ENCODE results near the gene SPIC.

Gene SPIC
- long read RNA-seq, result 0 reads

GRCh38 chr12:101474711-101475386 is at the start of gene SPIC:
SPIC (plus strand) TSS chr12:101475336; CDS start chr12:101476905, 1,569 bp downstream.
- Histone ChIP-seq H3K4me3 (replicated peaks; ENCODE audit: insufficient read depth, low read length) (no peak within 1 kb of the TSS), H3K27ac (replicated peaks) (no peak within 1 kb of the TSS), H3K27me3 (ENCODE audit: insufficient read depth, poor library complexity, severe bottlenecking) (no peaks in the 10 kb centered on the region)
- no peak for TF ChIP-seq CTCF (IDR thresholded peaks at IDR 0.05; ENCODE audit: insufficient read depth, low read length)
- no peak for TF ChIP-seq REST (IDR thresholded peaks at IDR 0.05; ENCODE audit: insufficient replicate concordance, low read depth)
- no peak for TF ChIP-seq SPI1 (IDR thresholded peaks at IDR 0.05; ENCODE audit: borderline replicate concordance, low read depth)
- TF ChIP-seq POLR2AphosphoS5 (IDR thresholded peaks at IDR 0.05; ENCODE audit: low read depth), result no peak
- TF ChIP-seq GABPA (IDR thresholded peaks at IDR 0.05; ENCODE audit: low read depth), result no peak
- DNase-seq (ENCODE audit: low read depth in 1 of 2, low spot score in 1 of 2), result no peak

- peak in 1 of 2 experiments; percentile 7 for DNase-seq (ENCODE audit: low read depth in 1 of 2, low spot score in 1 of 2)
- H3K27me3 ChIP-seq (ENCODE audit: insufficient read depth, poor library complexity, severe bottlenecking), result no peaks in the 10 kb centered on the region
Measured at GRCh38 chr12:101430456-101430855, 44.7 kb upstream of the SPIC start.

More at GRCh38 chr12:101430456-101430855, 44.7 kb upstream of the SPIC start:
- Histone ChIP-seq H3K4me3 (replicated peaks; ENCODE audit: insufficient read depth, low read length) (no peak overlapping the region), H3K27ac (replicated peaks) (no peak overlapping the region)
- TF ChIP-seq POLR2AphosphoS5 (IDR thresholded peaks at IDR 0.05; ENCODE audit: low read depth) (no peak), REST (IDR thresholded peaks at IDR 0.05; ENCODE audit: insufficient replicate concordance, low read depth) (no peak), CTCF (IDR thresholded peaks at IDR 0.05; ENCODE audit: insufficient read depth, low read length) (no peak), SPI1 (IDR thresholded peaks at IDR 0.05; ENCODE audit: borderline replicate concordance, low read depth) (peak; percentile 18; the same call in 1 of the 2 replicates), GABPA (IDR thresholded peaks at IDR 0.05; ENCODE audit: low read depth) (no peak)
